ENCODE measurements around the gene KRT77.

GRCh38 chr12:52670506-52670905 lies 32.8 kb downstream of the KRT77 start:
- TF ChIP-seq ZBTB20 (tag by site-specific recombination; IDR thresholded peaks at IDR 0.05) (no peak), CTCF (tag by site-specific recombination; IDR thresholded peaks at IDR 0.05) (no peak), SETDB1 (IDR thresholded peaks at IDR 0.05; ENCODE audit: insufficient read length, low read length) (no peak), ZNF626 (tag by site-specific recombination; IDR thresholded peaks at IDR 0.05) (no peak), TSHZ1 (tag by site-specific recombination; IDR thresholded peaks at IDR 0.05; ENCODE audit: borderline replicate concordance) (no peak), ZSCAN5A (tag by site-specific recombination; IDR thresholded peaks at IDR 0.05) (no peak)

Data from HEK293 (cell line).